IPS-11a (cell line): ENCODE results near the gene MROH2A.

ENCODE experiments used
- H3K4me3 ChIP-seq: one replicate; pipeline ENCODE4 v1.5.1; 2013; ENCODE audit warnings: low read depth, low read length, control low read depth

MROH2A gene

DNA sequence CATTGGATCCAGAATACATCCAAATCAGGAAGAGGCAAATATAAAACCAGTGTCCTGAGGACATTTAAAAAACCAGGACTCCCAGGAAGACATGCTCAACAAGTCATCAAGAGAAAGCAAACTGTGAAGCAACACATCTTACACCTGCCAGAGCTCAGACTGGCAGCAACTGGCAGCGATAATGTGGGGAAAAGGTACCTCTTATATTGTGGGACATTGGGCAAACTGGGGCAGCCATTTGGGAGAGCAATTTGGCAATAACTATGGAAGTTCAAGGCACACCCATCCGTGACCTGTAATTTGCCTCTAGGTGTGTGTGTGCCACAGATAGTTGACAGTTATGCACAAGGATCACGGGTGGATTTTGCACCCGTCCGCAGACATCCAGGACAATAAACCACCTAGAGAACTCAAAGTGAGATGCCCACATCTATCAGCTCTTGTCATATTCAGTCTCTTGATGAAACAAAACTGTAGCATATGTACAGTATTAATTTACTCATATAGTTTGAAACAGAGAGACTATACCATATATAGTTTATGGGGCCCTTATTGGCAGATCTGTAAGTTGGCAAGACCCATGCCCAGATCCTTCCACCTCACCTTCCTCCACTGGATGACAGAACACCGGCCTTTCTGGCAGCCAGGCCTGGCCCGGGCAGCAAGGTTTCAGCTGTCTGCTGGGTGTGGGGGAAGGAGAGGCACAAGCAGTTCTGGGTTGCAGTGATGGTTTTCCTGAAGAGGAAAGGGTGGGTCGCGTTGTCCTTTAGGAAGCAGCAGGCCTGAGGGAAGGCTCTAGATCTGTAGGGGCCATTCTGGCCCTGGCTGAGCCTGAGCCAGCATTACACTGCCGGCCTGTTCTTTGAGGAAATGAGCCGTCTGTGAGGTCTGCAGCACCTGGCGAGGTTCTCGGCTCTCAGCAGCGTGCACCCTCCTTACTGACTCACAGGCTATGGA is 57.4 kb downstream of the MROH2A start:
- H3K4me3 ChIP-seq = no peak overlapping the region

- H3K4me3 ChIP-seq = no peak overlapping the region
These were observed 58.2 kb downstream of the MROH2A start for GRCh38 chr2:233836359-233836758.

DNA sequence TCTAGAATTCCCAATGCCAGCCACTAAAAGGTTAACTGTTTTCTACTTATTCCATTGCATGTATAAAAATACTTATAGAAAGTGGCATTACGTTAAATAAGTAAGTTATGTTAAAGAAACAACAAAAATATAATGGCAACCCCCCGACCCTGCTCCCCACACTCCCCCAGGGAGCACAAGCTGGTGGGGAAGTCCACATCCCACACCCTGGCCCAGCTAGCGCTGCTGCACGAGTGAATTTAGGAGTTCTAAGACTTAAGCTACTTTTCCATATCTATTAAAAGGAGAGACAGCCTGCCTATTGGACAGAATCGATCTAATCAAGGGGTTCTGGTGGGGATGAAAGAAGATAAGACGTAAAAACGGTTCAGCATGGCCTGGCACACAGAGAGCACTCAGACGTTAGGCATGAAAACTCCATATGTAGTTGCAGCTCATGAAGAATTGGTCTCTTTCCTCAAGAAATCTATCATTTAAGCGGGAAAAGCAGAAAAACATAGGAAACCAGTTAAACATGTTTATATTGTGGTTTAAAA is 59.6 kb downstream of the MROH2A start:
- no peak overlapping the region for H3K4me3 ChIP-seq

- no peak overlapping the region for H3K4me3 ChIP-seq
These were observed 60.1 kb downstream of the MROH2A start for GRCh38 chr2:233838251-233838650.

GRCh38 chr2:233838726-233839446 is 60.8 kb downstream of the MROH2A start:
- no peak overlapping the region for H3K4me3 ChIP-seq

GRCh38 chr2:233839447-233839820 is 61.3 kb downstream of the MROH2A start:
- no peak overlapping the region for H3K4me3 ChIP-seq

GRCh38 chr2:233840520-233840919 is 62.4 kb downstream of the MROH2A start:
- H3K4me3 ChIP-seq = no peak overlapping the region

- H3K4me3 ChIP-seq = no peak overlapping the region
These were observed 63.1 kb downstream of the MROH2A start for GRCh38 chr2:233841183-233841582.

GRCh38 chr2:233844064-233844807 is 66.1 kb downstream of the MROH2A start:
- H3K4me3 ChIP-seq = no peak overlapping the region

DNA sequence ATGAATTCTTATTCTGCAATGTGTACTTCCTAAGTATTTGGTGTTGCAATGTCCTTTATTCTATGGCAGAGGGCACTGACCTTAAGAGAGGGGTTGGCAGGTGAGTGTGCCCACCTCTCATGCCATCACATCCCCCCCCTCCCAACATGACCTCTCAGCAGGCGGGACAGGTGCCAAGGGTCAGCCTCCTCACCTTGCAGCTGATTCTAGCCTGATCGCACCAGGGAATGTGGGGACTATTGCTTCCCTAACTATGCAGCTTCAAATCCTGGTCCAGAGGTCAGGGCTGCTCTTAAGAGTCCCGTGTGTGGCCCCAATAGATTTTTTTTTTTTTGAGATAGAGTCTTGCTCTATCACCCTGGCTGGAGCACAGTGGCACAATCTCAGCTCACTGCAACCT is 66.7 kb downstream of the MROH2A start:
- H3K4me3 ChIP-seq = no peak overlapping the region

- H3K4me3 ChIP-seq = no peak overlapping the region
These were observed 67.4 kb downstream of the MROH2A start for GRCh38 chr2:233845301-233846060.

DNA sequence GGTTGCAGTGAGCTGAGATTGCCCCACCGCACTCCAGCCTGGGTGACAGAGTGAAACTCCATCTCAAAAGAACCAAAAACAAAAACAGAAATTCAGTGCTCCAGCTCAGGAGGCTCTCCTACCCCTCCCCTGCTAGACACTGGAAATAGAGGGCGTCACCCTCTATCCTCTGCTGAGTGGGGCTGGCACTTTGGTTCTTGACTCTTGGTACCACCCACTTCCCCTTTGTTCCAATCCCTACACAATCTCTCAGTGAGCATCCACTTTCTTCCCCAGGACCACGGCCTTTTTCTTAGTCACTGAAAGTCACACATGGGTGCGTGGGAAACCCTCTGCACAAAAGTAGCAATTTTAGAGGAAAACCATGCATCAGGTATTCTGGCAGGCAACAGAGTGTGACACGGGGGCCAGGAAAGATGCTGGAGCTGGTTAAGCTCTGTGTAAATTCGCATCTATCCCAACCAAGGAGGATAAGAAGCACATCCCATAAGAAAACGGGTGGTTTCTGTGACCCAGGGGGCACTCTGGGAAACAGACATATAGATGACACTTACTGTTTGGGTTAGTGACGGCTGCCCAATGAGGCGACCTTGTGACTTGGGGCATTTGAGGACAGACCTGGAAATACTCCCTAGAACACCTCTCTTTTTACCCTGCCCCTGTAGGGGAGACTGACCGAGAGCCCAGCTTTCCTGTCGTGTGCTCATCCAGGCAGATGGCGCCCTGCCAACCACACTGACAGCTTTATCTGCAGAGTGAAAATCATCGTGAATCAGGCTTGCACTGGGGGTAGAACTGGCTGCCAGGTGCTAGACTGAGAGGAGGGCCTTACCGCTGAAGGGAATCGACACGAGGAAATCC is 68.5 kb downstream of the MROH2A start:
- no peak overlapping the region for H3K4me3 ChIP-seq

- H3K4me3 ChIP-seq = no peak overlapping the region
These were observed 69.2 kb downstream of the MROH2A start for GRCh38 chr2:233847248-233847898.

DNA sequence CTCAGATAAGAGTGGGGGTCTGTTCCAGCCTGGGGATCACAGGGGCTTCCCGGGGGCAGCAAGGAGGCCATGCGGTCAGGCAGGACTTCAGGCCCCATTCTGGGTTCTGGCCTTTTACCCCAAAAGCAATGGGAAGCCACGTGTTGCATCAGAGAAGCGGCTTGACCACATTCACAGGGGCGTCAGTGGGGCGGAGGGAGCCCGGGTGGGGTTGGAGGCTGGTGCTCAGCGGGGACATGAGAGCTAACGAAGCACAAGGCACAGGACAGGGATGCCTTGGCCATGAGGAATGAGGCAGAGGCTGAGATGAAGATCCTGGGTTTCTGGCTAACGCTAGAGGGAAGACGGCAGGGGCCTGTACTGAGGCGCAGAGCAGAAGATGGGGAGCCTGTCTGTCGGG is 70.1 kb downstream of the MROH2A start:
- no peak overlapping the region for H3K4me3 ChIP-seq

DNA sequence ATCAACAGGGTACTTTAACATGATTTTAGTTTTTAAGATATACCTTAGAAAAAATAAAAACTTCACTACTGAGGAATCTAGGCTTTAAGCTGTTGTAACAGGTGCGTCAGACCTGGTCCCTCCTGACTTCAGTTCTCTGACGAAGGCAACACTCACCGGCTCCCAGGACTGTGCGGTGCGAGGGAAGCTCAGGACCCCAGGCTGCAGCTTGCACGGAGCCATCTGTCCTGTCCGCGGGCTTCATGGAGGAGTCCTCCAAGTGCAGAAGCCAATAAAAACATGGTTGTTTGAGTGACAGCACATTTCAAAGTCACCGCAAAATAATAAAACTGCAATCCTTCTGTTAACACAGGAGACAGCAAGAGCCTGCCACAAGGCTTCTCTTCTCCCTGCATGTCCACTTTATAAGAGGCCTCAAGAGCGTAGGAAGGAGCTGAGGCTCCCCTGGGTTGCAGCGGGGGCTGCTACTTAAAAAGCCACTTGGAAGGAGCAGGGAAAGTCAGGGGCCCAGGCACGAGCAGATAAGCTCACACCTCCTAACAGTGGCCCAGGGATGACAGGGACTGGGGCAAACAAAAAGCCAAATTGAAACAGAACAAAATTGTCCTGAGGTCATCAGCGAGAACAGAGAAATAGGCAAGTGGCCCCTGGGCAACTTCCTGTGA is 71.6 kb downstream of the MROH2A start:
- no peak overlapping the region for H3K4me3 ChIP-seq

- H3K4me3 ChIP-seq = no peak overlapping the region
These were observed 72.6 kb downstream of the MROH2A start for GRCh38 chr2:233850745-233851144.

- no peak overlapping the region for H3K4me3 ChIP-seq
These were observed 73.0 kb downstream of the MROH2A start for GRCh38 chr2:233851169-233851568.

GRCh38 chr2:233852056-233852455 is 73.9 kb downstream of the MROH2A start:
- no peak overlapping the region for H3K4me3 ChIP-seq
